Activated CD4-positive, CD25-positive, alpha-beta regulatory T cell treated with anti-CD3 and anti-CD28 coated beads, Interleukin-2, amount 50 U/mL, for 16 hours (primary cell): ENCODE results near the gene BDKRB2.
"Not testable (repeated sequence)": the region's sequence is repeated elsewhere in the genome, so short reads cannot be mapped to it uniquely, and the experiment has no call there.

Experiments used
- DNase-seq: peaks from one replicate; pipeline ENCODE4 v3.0.0-alpha.2; 2020; ENCODE audit warnings: low read depth, low spot score

Gene BDKRB2

GRCh38 chr14:96224480-96225096 is 19.9 kb downstream of the BDKRB2 start:
- DNase-seq: no peak

- DNase-seq: no peak
Observed at GRCh38 chr14:96225213-96225612, 20.6 kb downstream of the BDKRB2 start.

DNA sequence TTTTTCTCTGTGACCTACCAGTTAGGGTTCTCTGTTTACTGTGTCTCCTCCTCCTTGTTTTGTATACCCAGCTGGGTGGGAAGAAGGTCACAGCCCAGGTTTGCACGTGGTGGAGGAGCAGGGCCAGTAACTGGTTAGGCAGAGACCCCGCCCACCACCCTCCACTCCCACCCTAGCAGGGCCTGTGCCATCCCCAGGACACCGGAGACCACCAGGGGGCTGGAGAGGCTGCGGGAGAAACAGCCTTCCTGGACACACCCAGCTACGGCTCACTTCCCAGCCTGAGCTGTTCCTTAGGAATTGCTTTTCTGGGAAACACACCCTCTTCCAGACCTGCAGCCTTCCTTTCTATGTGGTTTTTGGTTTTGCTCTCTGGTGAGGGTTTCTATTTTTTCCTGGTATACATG is 21.1 kb downstream of the BDKRB2 start:
- no peak for DNase-seq

DNA sequence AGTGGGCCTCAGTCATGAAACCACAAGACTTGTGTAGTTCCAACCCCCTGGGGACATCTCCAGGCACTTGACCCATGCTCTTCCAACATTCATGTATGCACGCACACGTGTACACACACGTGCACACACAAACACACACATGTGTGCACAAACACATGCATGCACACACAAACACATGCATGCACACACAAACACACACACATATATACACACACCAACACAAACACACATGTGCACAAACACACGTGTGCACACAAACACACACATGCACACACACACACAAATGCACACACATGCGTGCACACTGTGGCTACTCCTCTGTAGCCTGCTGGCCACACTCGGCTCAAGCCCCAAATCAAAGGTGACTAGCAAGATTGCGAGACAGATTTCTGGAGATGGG is 22.8 kb downstream of the BDKRB2 start:
- no peak for DNase-seq

GRCh38 chr14:96229315-96229714 is 24.7 kb downstream of the BDKRB2 start:
- DNase-seq: no peak

GRCh38 chr14:96231056-96231455 is 26.4 kb downstream of the BDKRB2 start:
- DNase-seq: no peak

GRCh38 chr14:96231526-96232130 is 27.0 kb downstream of the BDKRB2 start:
- no peak for DNase-seq

GRCh38 chr14:96232506-96232905 is 27.9 kb downstream of the BDKRB2 start:
- no peak for DNase-seq

GRCh38 chr14:96233661-96234060 is 29.0 kb downstream of the BDKRB2 start:
- DNase-seq: no peak

- DNase-seq: no peak
Observed at GRCh38 chr14:96235426-96235825, 30.8 kb downstream of the BDKRB2 start.

- DNase-seq: no peak
Observed at GRCh38 chr14:96237641-96238040, 33.0 kb downstream of the BDKRB2 start.

- no peak for DNase-seq
Observed at GRCh38 chr14:96238676-96239265, 34.1 kb downstream of the BDKRB2 start.

DNA sequence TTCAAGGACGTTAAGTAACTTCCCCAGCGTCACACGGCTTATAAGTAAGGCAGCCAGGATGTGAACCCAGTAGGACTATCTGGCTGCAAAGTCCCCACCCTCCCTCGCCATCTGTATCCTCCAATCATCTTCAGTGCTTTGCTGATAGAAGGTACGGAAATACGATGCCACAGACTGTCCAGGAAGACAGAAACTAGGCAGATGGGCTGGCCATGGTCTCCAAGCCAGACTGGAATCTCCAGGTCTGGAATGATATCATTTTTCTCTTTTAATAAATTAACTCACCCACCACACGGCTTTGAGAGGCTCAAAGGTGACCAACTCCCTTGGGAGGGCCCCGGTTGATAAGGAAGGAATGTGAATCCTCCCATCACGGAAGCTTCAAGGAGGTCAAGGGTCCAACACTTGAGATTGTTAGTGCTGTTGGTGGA is 35.1 kb downstream of the BDKRB2 start:
- no peak for DNase-seq

- no peak for DNase-seq
Observed at GRCh38 chr14:96240641-96241040, 36.0 kb downstream of the BDKRB2 start.

GRCh38 chr14:96242126-96242525 is 37.5 kb downstream of the BDKRB2 start:
- no peak for DNase-seq

- no peak for DNase-seq
Observed at GRCh38 chr14:96243785-96244184, 39.1 kb downstream of the BDKRB2 start.

- DNase-seq: not testable (repeated sequence)
Observed at GRCh38 chr14:96245074-96245473, 40.4 kb downstream of the BDKRB2 start.

DNA sequence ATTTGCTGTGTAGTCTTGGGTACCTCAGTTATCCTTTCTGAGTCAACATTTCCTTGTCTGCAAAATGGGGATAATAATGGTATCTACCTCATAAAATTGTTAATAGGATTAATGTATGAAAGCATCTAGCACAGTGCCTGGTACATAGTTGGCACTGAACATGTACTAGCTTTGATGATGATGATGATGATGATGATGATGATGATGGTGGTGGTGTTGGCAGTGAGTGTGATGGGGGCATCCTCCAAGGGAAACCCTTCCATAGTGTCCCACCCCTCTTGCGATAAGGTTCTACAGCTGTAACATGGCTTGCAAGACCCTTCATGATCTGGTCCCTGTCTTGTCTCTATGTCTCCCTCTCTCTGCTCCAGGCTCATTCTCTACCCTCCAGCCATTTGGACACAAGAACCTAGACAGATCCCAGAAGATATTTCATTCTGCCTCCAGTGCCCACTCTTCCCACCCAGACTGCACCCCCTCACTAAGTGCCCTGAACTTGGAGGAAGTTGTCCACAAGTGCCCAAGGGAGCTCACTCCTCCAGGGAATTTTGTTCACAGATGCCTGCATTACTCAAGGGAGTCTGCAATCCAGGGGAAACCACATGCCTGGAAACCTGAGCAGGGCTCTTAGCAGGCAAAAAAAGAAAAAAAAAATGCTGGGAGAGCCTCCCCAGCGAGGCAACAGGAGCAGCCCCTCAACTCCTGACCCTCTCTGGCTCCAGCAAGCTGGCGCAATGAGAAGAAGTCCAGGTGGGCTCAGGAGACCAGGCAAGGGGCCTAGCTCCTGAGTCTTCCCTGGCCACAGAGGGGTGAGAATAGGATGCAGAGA is 41.3 kb downstream of the BDKRB2 start:
- DNase-seq: no peak

DNA sequence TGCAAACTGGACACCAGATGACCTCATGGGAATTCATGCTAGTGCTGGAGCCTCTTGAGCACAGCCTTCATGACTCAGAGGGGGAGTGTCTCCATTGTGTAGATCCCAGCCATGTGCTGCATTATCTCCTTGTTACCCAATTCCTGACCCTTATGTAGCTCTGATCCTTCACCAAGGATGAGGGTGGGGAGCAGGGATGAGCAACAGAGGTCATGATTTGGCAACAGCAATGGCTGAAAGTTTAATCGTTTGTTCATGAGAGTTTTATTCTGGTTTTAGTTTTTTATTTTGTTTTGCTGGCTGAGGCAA is 41.9 kb downstream of the BDKRB2 start:
- no peak for DNase-seq

- no peak for DNase-seq
Observed at GRCh38 chr14:96247031-96247430, 42.4 kb downstream of the BDKRB2 start.

- DNase-seq: no peak
Observed at GRCh38 chr14:96249029-96249428, 44.4 kb downstream of the BDKRB2 start.

DNA sequence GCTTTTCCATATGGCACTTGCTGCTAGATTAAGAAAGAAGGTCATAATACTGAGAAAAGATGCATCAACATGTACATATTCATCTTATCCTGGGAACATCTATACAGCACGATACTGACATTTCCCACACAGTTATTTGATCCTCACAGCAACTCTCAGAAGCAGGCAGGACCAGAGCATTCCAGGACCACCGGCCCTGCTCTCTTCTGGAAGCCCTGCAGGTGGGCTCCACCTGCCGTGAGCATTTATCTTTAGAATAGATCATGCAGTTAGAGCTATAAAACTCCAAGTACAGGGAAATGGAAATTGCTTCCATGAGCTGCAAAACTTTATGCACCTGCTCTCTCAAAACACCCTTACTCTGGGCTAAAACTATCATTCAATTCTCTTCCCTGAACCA is 45.8 kb downstream of the BDKRB2 start:
- DNase-seq: no peak
